ENCODE results near the gene UCHL3. TPM values are rescaled to one million over a fixed set of nuclear protein-coding genes. Genes with fewer than 3 reads are reported as not detected.
A peak's percentile ranks its signal among the peaks of the same experiment; 100 is the strongest.

Gene UCHL3
- total RNA-seq, 1 donor from 2014 or later, result 44.8 TPM

- peak in 1 of 2 donors; percentile 14 for DNase-seq (ENCODE audit: low read depth in 2 of 2)
These were observed 71.6 kb downstream of the UCHL3 start for GRCh38 chr13:75621147-75621546.

GRCh38 chr13:75628801-75629200 is 79.2 kb downstream of the UCHL3 start:
- no peak for DNase-seq (ENCODE audit: low read depth in 2 of 2)

GRCh38 chr13:75633285-75633684 is 83.7 kb downstream of the UCHL3 start:
- no peak for DNase-seq (ENCODE audit: low read depth in 2 of 2)

GRCh38 chr13:75635101-75635827 is 85.7 kb downstream of the UCHL3 start:
- DNase-seq (ENCODE audit: low read depth in 2 of 2), result no peak

- peak in 1 of 2 donors; percentile 44 for DNase-seq (ENCODE audit: low read depth in 2 of 2)
These were observed 86.3 kb downstream of the UCHL3 start, which contains the start of gene LMO7 for GRCh38 chr13:75635828-75636435. LMO7 (plus strand) TSS chr13:75636330; CDS start chr13:75636658, 328 bp downstream.

GRCh38 chr13:75636436-75637180 is 87.0 kb downstream of the UCHL3 start:
- DNase-seq (ENCODE audit: low read depth in 2 of 2), result peak in 1 of 2 donors; percentile 52

- DNase-seq (ENCODE audit: low read depth in 2 of 2), result no peak
These were observed 87.7 kb downstream of the UCHL3 start for GRCh38 chr13:75637181-75637750.

- DNase-seq (ENCODE audit: low read depth in 2 of 2), result no peak
These were observed 89.9 kb downstream of the UCHL3 start for GRCh38 chr13:75639454-75639853.

- no peak for DNase-seq (ENCODE audit: low read depth in 2 of 2)
These were observed 91.4 kb downstream of the UCHL3 start for GRCh38 chr13:75641026-75641425.

- no peak for DNase-seq (ENCODE audit: low read depth in 2 of 2)
These were observed 93.6 kb downstream of the UCHL3 start for GRCh38 chr13:75643182-75643581.

GRCh38 chr13:75643693-75644092 is 94.1 kb downstream of the UCHL3 start:
- no peak for DNase-seq (ENCODE audit: low read depth in 2 of 2)

GRCh38 chr13:75645141-75645540 is 95.5 kb downstream of the UCHL3 start:
- DNase-seq (ENCODE audit: low read depth in 2 of 2), result no peak

GRCh38 chr13:75647126-75647784 is 97.7 kb downstream of the UCHL3 start:
- no peak for DNase-seq (ENCODE audit: low read depth in 2 of 2)

- no peak for DNase-seq (ENCODE audit: low read depth in 2 of 2)
These were observed 98.9 kb downstream of the UCHL3 start for GRCh38 chr13:75648446-75648845.

- no peak for DNase-seq (ENCODE audit: low read depth in 2 of 2)
These were observed 101.4 kb downstream of the UCHL3 start for GRCh38 chr13:75651013-75651412.

- DNase-seq (ENCODE audit: low read depth in 2 of 2), result no peak
These were observed 103.1 kb downstream of the UCHL3 start for GRCh38 chr13:75652726-75653125.

Other genes starting within 250 kb of the UCHL3 start
- gene TBC1D4, start 67.6 kb upstream of the UCHL3 start, total RNA-seq, result 42.5 and 107 TPM in 2 replicates
- gene COMMD6, start 11.9 kb upstream of the UCHL3 start, total RNA-seq, result 38.9 and 45.7 TPM in 2 replicates
- gene LMO7, start 86.5 kb downstream of the UCHL3 start, total RNA-seq, result 34.1 and 39.2 TPM in 2 replicates